Chondrocyte (in vitro differentiated cells): ENCODE results near the gene FTCD. TPM values are rescaled to one million over a fixed set of nuclear protein-coding genes. Genes with fewer than 3 reads are reported as not detected.

Source experiments
- DNase-seq: peaks from one replicate; pipeline ENCODE4 v3.0.0; 2021; ENCODE audit warnings: mixed read lengths, low spot score
- H3K27ac Mint-ChIP-seq: one replicate; pipeline ENCODE4 v1.8.0; 2021; ENCODE audit warnings: mild to moderate bottlenecking, moderate library complexity, mixed read lengths; ENCODE audit not compliant: unreplicated experiment
- H3K27me3 Mint-ChIP-seq: 2 replicates; pipeline ENCODE4 v1.8.0; 2021; ENCODE audit warnings: low read depth, mixed read lengths
- H3K36me3 Mint-ChIP-seq: 2 replicates; pipeline ENCODE4 v1.8.0; 2021; ENCODE audit warnings: low read depth, mixed read lengths
- H3K4me1 Mint-ChIP-seq: 2 replicates; pipeline ENCODE4 v1.8.0; 2021; ENCODE audit warnings: low read depth, mild to moderate bottlenecking, mixed read lengths
- H3K4me3 Mint-ChIP-seq: one replicate; pipeline ENCODE4 v1.8.0; 2021; ENCODE audit warnings: mild to moderate bottlenecking, moderate library complexity, mixed read lengths; ENCODE audit not compliant: unreplicated experiment
- H3K9me3 Mint-ChIP-seq: 2 replicates; pipeline ENCODE4 v1.8.0; 2021; ENCODE audit warnings: low read depth, mixed read lengths
- CTCF ChIP-seq: fragments of 200-600 bp; sonication (generic); IDR thresholded peaks from 2 replicates; pipeline ENCODE4 v1.5.0; 2021; ENCODE audit warnings: antibody characterized with exemption, mild to moderate bottlenecking, moderate library complexity
- total RNA-seq: library from RNA; stranded (reverse); gene quantifications from 3 replicates; pipeline ENCODE4 v1.2.1, GENCODE V29; 2021

The FTCD gene
- total RNA-seq, 1 donor from 2014 or later: 1.7 TPM

- H3K36me3 Mint-ChIP-seq: peaks cover 2% of the 10 kb centered on the region
- H3K27me3 Mint-ChIP-seq: no peaks in the 10 kb centered on the region
- H3K4me3 Mint-ChIP-seq: no peak overlapping the region
- peak; percentile 41 for DNase-seq
- no peak for TF ChIP-seq CTCF
- no peaks in the 10 kb centered on the region for H3K4me1 Mint-ChIP-seq
- no peak overlapping the region for H3K27ac Mint-ChIP-seq
- H3K9me3 Mint-ChIP-seq: no peaks in the 10 kb centered on the region
Observed at GRCh38 chr21:46159390-46159789, 4.0 kb upstream of the FTCD start.

GRCh38 chr21:46158666-46159300 is 3.4 kb upstream of the FTCD start:
- DNase-seq: peak; percentile 68
- H3K27ac Mint-ChIP-seq: no peak overlapping the region

GRCh38 chr21:46157987-46158451 is 2.6 kb upstream of the FTCD start:
- Mint-ChIP-seq H3K4me1 (no peaks in the 10 kb centered on the region), H3K27ac (no peak overlapping the region), H3K36me3 (no peaks in the 10 kb centered on the region), H3K9me3 (no peaks in the 10 kb centered on the region), H3K4me3 (no peak overlapping the region), H3K27me3 (no peaks in the 10 kb centered on the region)
- TF ChIP-seq CTCF: no peak
- DNase-seq: peak; percentile 68

More at GRCh38 chr21:46158666-46159300, 3.4 kb upstream of the FTCD start:
- no peaks in the 10 kb centered on the region for H3K4me1 Mint-ChIP-seq
- H3K36me3 Mint-ChIP-seq: no peaks in the 10 kb centered on the region
- H3K4me3 Mint-ChIP-seq: no peak overlapping the region
- H3K27me3 Mint-ChIP-seq: no peaks in the 10 kb centered on the region
- TF ChIP-seq CTCF: no peak
- no peaks in the 10 kb centered on the region for H3K9me3 Mint-ChIP-seq

GRCh38 chr21:46157396-46157986 is 2.1 kb upstream of the FTCD start:
- Mint-ChIP-seq H3K4me3 (no peak overlapping the region), H3K9me3 (no peaks in the 10 kb centered on the region), H3K36me3 (no peaks in the 10 kb centered on the region), H3K27me3 (no peaks in the 10 kb centered on the region), H3K27ac (no peak overlapping the region), H3K4me1 (no peaks in the 10 kb centered on the region)
- TF ChIP-seq CTCF: no peak
- peak; percentile 35 for DNase-seq

- H3K27ac Mint-ChIP-seq: no peak overlapping the region
- DNase-seq: no peak
- no peaks in the 10 kb centered on the region for H3K36me3 Mint-ChIP-seq
- no peaks in the 10 kb centered on the region for H3K9me3 Mint-ChIP-seq
- no peak for TF ChIP-seq CTCF
- no peak overlapping the region for H3K4me3 Mint-ChIP-seq
- H3K27me3 Mint-ChIP-seq: no peaks in the 10 kb centered on the region
- no peaks in the 10 kb centered on the region for H3K4me1 Mint-ChIP-seq
Observed at GRCh38 chr21:46156678-46157077, 1.3 kb upstream of the FTCD start.
